Measurements from ENCODE around the gene IL16. TPM values are rescaled to one million over a fixed set of nuclear protein-coding genes. Genes with fewer than 3 reads are reported as not detected.
A peak's percentile ranks its signal among the peaks of the same experiment; 100 is the strongest.

Gene IL16
- total RNA-seq, 2 experiments from 2014 or later, result 58.8 to 63.1 TPM

DNA sequence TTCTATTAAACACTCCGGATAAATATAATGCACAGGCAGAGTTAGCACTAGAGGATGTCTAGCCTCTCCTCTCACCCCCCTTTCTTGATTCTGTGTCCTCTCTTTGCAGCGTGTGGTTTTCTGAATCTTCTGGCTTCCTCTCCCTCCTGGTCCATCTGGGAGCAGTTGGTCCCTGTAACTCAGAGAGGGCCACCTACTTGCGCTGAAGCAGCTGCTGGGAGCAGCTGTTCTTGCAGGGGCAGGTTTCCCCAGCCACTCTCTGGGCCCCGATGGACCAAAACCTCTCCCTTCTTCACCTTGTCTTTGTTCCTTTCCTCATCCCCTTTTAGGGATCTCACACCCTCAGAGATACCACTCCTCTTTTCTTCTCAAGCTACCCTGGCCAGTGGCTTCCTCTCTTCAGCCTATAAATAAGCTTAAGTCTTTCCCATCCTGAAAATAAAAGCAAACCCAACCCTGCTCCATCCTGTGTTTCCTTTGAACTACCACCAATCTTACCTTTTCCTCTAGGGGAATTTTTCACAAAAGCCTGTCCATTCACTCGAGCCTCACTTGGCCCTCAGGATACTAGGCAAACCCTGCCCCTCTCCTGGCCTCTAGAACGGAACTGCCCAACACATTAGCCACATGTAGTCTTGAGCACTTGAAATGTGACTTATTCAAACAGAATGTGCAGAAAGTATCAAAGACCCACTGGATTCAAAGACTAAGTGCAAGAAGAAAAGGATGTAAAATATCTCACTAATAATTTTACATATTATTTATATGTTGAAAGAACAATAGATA lies 67.6 kb downstream of the IL16 start:
- intact Hi-C loops (cut with micrococcal nuclease), result no loop called here
- H3K9me3 Mint-ChIP-seq, result no peaks in the 10 kb centered on the region
- ChIA-PET CTCF (interaction anchor here (1.8 to 8.0 kb wide), 7 partner anchors 23 to 790 kb away, joined by 5 to 259 read pairs (median 48); no protein-coding TSS in a partner anchor), POLR2A (no interaction called here)
- no peaks in the 10 kb centered on the region for H3K36me3 Mint-ChIP-seq
- peaks cover 8% of the 10 kb centered on the region for H3K27me3 Mint-ChIP-seq
- no peak overlapping the region for H3K4me3 Mint-ChIP-seq
- H3K4me1 Mint-ChIP-seq (ENCODE audit: low read depth), result peaks cover 18% of the 10 kb centered on the region
- DNase-seq, result no peak
- no peak overlapping the region for H3K27ac Mint-ChIP-seq

DNA sequence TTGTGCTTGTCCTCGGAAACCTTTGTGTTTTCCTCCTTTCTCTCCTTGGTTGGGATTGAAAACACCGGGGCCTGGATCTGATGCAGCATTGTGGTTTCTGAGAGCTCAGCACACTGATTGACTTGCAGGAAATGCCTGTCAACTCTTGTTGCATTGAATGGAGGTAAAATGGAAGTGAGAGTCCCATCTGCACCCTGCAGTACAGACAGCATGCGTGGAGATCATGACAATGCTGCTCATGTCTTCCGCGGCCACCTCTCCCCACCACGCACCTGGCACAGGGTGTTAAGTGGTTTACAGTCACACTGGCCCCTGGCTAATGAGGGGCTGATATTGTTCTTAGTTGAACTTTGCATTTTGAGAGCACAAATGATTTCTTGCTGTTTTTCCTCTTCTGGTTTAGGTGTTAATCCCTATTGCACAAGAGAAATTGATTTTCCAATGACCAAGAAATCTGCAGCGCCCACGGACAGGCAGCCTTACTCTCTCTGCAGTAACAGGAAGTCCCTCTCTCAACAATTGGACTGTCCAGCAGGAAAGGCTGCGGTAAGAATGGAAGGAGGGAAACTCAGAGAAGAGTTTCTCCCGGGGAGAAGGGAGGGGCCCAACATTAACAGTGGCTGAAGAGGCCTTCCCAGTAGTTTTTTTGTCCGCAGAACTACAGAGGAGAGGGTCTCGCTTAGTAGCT lies 68.7 kb downstream of the IL16 start:
- H3K4me3 Mint-ChIP-seq, result no peak overlapping the region
- CTCF ChIA-PET, result interaction anchor here (0.7 to 8.0 kb wide), 103 partner anchors 9 to 846 kb away, joined by 3 to 259 read pairs (median 8); partner anchors contain the start of genes CEMIP, CFAP161, STARD5 and TLNRD1
- H3K9me3 Mint-ChIP-seq, result no peaks in the 10 kb centered on the region
- no peak for DNase-seq
- intact Hi-C loops (cut with micrococcal nuclease), result no loop called here
- no peak overlapping the region for H3K27ac Mint-ChIP-seq
- H3K27me3 Mint-ChIP-seq, result peaks cover 8% of the 10 kb centered on the region
- H3K36me3 Mint-ChIP-seq, result no peaks in the 10 kb centered on the region
- POLR2A ChIA-PET, result interaction anchor here (1.1 to 1.3 kb wide), 4 partner anchors 10 to 288 kb away, joined by 3 to 6 read pairs (median 3); partner anchors contain the start of genes STARD5 and TLNRD1
- H3K4me1 Mint-ChIP-seq (ENCODE audit: low read depth), result peaks cover 18% of the 10 kb centered on the region

GRCh38 chr15:81265944-81266775 lies 69.5 kb downstream of the IL16 start:
- ChIA-PET POLR2A (interaction anchor here (0.6 to 1.3 kb wide), 5 partner anchors 9 to 1214 kb away, joined by 3 to 6 read pairs (median 3); partner anchors contain the start of genes STARD5 and TLNRD1), CTCF (interaction anchor here (0.6 to 8.0 kb wide), 134 partner anchors 9 to 997 kb away, joined by 3 to 259 read pairs (median 6); partner anchors contain the start of genes CEMIP, CFAP161, SAXO2 and STARD5)
- Mint-ChIP-seq H3K27ac (no peak overlapping the region), H3K4me1 (ENCODE audit: low read depth) (peaks cover 18% of the 10 kb centered on the region), H3K4me3 (peak overlapping the region; percentile 54), H3K36me3 (no peaks in the 10 kb centered on the region), H3K27me3 (peaks cover 8% of the 10 kb centered on the region), H3K9me3 (no peaks in the 10 kb centered on the region)
- peak; percentile 90 for DNase-seq
- intact Hi-C loops (cut with micrococcal nuclease), result loop anchor here (1.0 to 2.0 kb wide), 6 partner anchors 111 to 809 kb away; no protein-coding TSS in a partner anchor

GRCh38 chr15:81268340-81268739 lies 71.7 kb downstream of the IL16 start:
- CTCF ChIA-PET, result interaction anchor here (0.6 to 8.0 kb wide), 10 partner anchors 12 to 297 kb away, joined by 3 to 259 read pairs (median 7); partner anchors contain the start of gene TLNRD1
- H3K4me1 Mint-ChIP-seq (ENCODE audit: low read depth), result peaks cover 18% of the 10 kb centered on the region
- H3K4me3 Mint-ChIP-seq, result no peak overlapping the region
- H3K27me3 Mint-ChIP-seq, result peaks cover 8% of the 10 kb centered on the region
- H3K27ac Mint-ChIP-seq, result no peak overlapping the region
- no peak for DNase-seq
- intact Hi-C loops (cut with micrococcal nuclease), result no loop called here
- H3K36me3 Mint-ChIP-seq, result no peaks in the 10 kb centered on the region
- no peaks in the 10 kb centered on the region for H3K9me3 Mint-ChIP-seq
- POLR2A ChIA-PET, result no interaction called here

DNA sequence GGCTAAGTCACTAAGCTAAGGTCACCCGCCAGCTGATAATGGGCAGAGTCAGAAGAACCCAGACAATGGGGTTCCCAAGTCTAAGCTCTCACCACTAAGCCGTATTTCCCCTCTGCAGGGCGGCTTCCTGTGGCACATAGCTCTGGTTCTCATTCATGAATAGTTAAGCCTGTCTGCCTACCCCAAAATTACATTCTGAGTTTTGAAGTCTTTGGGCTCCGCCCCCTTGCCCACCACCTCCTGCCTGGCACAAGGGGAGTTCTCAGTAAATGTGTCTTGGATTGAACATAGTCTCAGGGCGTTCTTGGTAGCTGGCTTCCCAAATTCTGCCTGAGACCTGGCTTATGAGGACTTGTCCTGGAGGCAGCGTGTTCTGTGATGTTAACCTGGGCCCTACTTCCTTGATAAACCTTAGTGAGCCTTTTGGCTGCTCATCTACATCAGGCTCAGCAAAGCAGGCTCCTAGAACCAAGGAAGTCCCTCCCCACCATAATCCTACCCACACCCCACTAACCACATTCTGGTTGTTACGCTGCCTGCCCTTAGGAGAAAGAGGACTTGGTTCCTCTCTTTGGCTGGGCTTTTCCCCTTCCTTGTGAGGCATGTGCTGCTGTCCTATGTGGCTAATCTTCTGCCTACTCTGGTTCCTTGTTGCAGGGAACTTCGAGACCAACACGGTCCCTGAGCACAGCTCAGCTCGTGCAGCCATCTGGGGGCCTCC lies 72.4 kb downstream of the IL16 start:
- ChIA-PET POLR2A (interaction anchor here (1.2 kb wide), 1 partner anchor 138 kb away, joined by 4 read pairs; no protein-coding TSS in a partner anchor), CTCF (interaction anchor here (0.6 to 8.0 kb wide), 10 partner anchors 26 to 1700 kb away, joined by 3 to 259 read pairs (median 4); no protein-coding TSS in a partner anchor)
- no peaks in the 10 kb centered on the region for H3K36me3 Mint-ChIP-seq
- no peak overlapping the region for H3K4me3 Mint-ChIP-seq
- no peaks in the 10 kb centered on the region for H3K9me3 Mint-ChIP-seq
- H3K27me3 Mint-ChIP-seq, result peaks cover 8% of the 10 kb centered on the region
- peaks cover 18% of the 10 kb centered on the region for H3K4me1 Mint-ChIP-seq (ENCODE audit: low read depth)
- H3K27ac Mint-ChIP-seq, result no peak overlapping the region
- intact Hi-C loops (cut with micrococcal nuclease), result no loop called here
- no peak for DNase-seq

DNA sequence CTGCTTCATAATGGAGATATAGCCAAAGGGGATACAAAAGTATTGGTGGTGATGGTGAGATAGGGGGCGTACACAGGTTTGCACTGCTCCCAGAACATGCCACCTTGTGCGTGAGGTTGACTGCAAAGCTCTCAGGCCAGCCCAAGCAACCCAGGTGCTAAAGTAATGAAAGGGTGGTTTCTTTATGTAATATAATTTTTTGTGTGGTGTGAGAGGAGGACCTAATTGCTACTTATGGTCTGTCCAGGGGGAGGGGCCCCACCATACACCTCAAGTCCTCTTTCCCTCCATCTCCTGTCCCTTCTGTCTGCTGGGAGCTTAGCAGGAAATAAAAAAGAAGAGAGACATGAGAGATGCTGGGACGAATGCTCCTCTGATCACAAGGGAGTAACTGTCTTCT lies 73.5 kb downstream of the IL16 start:
- intact Hi-C loops (cut with micrococcal nuclease), result no loop called here
- no peak overlapping the region for H3K4me3 Mint-ChIP-seq
- H3K9me3 Mint-ChIP-seq, result no peaks in the 10 kb centered on the region
- POLR2A ChIA-PET, result no interaction called here
- no peak for DNase-seq
- CTCF ChIA-PET, result interaction anchor here (0.6 to 8.0 kb wide), 3 partner anchors 57 to 164 kb away, joined by 3 to 259 read pairs (median 6); no protein-coding TSS in a partner anchor
- peaks cover 21% of the 10 kb centered on the region for H3K4me1 Mint-ChIP-seq (ENCODE audit: low read depth)
- no peak overlapping the region for H3K27ac Mint-ChIP-seq
- peaks cover under 1% of the 10 kb centered on the region for H3K27me3 Mint-ChIP-seq
- H3K36me3 Mint-ChIP-seq, result no peaks in the 10 kb centered on the region

DNA sequence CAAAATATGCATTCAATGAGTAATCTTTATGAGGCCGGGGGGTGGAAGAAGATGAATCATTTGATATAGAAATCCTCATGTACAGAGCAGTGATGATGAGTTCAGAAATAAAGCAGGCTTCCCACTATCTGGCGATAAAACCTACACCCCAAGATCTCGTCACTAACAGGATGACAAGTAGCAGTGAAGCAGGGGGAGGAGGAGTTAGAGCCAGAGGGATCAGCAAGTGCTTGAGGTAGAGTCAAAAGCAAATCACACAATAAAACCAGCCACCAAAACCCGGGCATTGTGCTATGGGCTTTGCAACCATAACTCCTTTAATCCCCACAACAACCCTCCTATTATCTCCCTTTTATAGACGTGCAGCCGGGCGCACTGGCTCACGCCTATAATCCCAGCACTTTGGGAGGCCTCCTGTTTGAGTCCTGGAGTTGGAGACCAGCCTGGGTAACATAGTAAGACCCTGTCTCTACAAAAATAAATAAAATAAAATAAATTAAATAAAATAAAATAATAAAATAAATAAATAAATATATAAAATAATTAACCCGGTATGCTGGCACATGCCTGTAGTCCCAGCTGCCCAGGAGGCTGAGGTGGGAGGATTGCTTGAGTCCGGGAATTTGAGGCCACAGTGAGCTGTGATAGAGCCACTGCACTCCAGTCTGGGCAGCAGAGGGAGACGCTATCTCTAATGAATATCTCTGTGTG lies 74.3 kb downstream of the IL16 start:
- H3K36me3 Mint-ChIP-seq, result no peaks in the 10 kb centered on the region
- ChIA-PET POLR2A (no interaction called here), CTCF (interaction anchor here (1.2 to 6.3 kb wide), 3 partner anchors 15 to 301 kb away, joined by 3 to 121 read pairs (median 3); no protein-coding TSS in a partner anchor)
- no peak overlapping the region for H3K27ac Mint-ChIP-seq
- intact Hi-C loops (cut with micrococcal nuclease), result no loop called here
- H3K9me3 Mint-ChIP-seq, result no peaks in the 10 kb centered on the region
- no peak for DNase-seq
- H3K27me3 Mint-ChIP-seq, result no peaks in the 10 kb centered on the region
- no peak overlapping the region for H3K4me3 Mint-ChIP-seq
- peaks cover 21% of the 10 kb centered on the region for H3K4me1 Mint-ChIP-seq (ENCODE audit: low read depth)

DNA sequence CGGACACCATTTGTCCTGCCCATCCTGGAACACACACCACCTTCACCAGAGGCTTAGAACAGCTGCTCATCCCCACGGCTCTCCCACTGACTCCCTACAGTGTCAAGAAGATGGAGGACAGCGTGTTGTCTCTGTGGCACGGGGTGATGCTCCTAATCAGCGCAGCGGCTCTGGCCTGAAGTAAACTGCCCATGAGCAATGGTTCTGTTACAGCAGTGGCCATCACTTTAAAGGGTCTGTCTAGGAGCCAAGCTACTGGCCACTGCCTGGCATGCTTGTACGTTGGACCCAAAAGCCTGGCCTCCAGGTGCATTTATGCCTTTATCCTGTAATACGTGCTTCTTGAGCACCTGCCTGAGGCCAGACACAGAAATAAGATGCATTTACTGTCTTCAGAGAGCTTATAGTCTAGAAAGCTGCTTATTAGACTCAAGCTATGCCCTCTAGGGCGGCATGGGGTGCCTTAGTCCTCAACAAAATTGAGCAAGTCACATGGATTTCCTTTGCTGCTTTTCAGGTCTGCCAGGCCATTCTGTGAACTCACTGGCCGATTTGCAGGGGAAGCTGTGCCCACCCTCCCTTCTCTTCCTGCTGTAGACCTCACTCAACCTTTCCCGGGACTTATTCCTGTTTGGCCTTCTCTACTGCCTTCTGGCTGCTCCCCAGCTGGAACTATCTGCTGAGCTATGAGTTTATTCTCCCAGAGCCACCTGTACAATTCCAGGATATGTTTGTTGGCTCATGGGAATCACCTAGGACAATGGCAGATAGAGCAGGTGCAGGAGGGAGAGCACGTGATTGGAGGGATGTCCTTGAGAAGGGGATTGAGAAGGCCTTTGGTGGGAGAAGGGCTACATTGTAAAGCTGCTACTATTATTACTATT lies 75.3 kb downstream of the IL16 start:
- intact Hi-C loops (cut with micrococcal nuclease), result no loop called here
- CTCF ChIA-PET, result interaction anchor here (0.7 to 6.3 kb wide), 9 partner anchors 14 to 302 kb away, joined by 3 to 121 read pairs (median 3); no protein-coding TSS in a partner anchor

DNA sequence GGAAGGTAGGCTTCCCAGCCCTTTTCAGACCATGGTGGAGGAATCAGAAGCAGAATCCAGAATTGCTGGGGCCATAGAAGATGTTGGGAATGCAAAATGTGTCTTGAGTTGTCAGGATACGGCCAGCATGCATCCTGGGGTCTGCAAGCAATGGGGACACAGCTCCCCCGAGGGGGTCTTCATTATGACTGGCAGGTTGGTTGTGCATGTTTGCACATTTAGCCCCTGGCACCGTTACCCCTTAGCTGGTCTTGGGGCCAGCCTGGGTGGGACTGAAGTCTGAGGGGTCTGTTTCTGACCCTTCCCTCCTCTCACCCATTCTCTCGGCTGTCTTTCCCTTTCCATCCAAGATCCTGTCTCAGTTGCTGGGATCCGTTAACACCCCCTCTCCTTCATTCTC lies 76.5 kb downstream of the IL16 start:
- intact Hi-C loops (cut with micrococcal nuclease), result no loop called here
- no peak for DNase-seq
- H3K4me1 Mint-ChIP-seq (ENCODE audit: low read depth), result peaks cover 20% of the 10 kb centered on the region
- H3K36me3 Mint-ChIP-seq, result peaks cover 3% of the 10 kb centered on the region
- no peak overlapping the region for H3K27ac Mint-ChIP-seq
- POLR2A ChIA-PET, result no interaction called here
- CTCF ChIA-PET, result interaction anchor here (0.7 to 6.3 kb wide), 4 partner anchors 14 to 128 kb away, joined by 3 to 121 read pairs (median 34); no protein-coding TSS in a partner anchor
- no peak overlapping the region for H3K4me3 Mint-ChIP-seq
- no peaks in the 10 kb centered on the region for H3K27me3 Mint-ChIP-seq
- H3K9me3 Mint-ChIP-seq, result peaks cover 11% of the 10 kb centered on the region

More for the DNA sequence above, 75.3 kb downstream of the IL16 start:
- H3K4me1 Mint-ChIP-seq (ENCODE audit: low read depth), result peaks cover 17% of the 10 kb centered on the region
- POLR2A ChIA-PET, result no interaction called here
- peaks cover 5% of the 10 kb centered on the region for H3K9me3 Mint-ChIP-seq
- no peaks in the 10 kb centered on the region for H3K27me3 Mint-ChIP-seq
- H3K27ac Mint-ChIP-seq, result no peak overlapping the region
- no peak for DNase-seq
- H3K36me3 Mint-ChIP-seq, result peaks cover 3% of the 10 kb centered on the region
- no peak overlapping the region for H3K4me3 Mint-ChIP-seq

GRCh38 chr15:81273855-81274254 lies 77.2 kb downstream of the IL16 start:
- Mint-ChIP-seq H3K27me3 (no peaks in the 10 kb centered on the region), H3K4me3 (no peak overlapping the region), H3K9me3 (peaks cover 11% of the 10 kb centered on the region), H3K4me1 (ENCODE audit: low read depth) (peaks cover 22% of the 10 kb centered on the region), H3K36me3 (peaks cover 3% of the 10 kb centered on the region), H3K27ac (no peak overlapping the region)
- no peak for DNase-seq
- POLR2A ChIA-PET, result no interaction called here
- CTCF ChIA-PET, result interaction anchor here (0.7 to 6.3 kb wide), 14 partner anchors 8 to 208 kb away, joined by 3 to 121 read pairs (median 12); no protein-coding TSS in a partner anchor
- intact Hi-C loops (cut with micrococcal nuclease), result no loop called here
